Measurements from ENCODE around the gene EIF2B2.

EIF2B2 gene
- total RNA-seq = 24.6 to 37.3 (median 31.2) reads per million in 4 experiments

GRCh38 chr14:75002392-75003249 is at the start of gene EIF2B2:
Gene EIF2B2, plus strand, starts transcription at chr14:75002921. Its CDS starts 70 bp downstream, at chr14:75002991.
- DNase-seq = peak; percentile 97

DNA sequence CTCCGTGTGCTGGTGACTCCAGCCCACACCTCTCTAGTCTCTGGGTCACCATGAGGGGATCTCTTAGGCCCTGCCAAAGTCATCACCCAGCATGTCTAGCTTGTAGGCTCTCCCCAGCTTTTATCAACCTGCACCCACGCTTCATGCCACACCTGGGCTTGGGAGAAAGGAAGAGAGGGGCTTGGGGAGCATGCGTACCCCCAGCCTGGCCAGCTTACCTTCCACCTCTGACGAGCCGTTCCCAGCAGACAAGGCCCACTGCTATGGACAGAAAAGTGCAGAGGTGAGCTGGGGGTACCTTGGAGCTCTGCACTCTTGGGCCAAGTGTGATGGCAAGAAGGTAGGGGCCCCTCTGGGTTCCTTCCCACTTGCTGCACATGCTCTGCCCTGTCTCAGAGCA is 49.0 kb upstream of the EIF2B2 start:
- no peak for DNase-seq

DNA sequence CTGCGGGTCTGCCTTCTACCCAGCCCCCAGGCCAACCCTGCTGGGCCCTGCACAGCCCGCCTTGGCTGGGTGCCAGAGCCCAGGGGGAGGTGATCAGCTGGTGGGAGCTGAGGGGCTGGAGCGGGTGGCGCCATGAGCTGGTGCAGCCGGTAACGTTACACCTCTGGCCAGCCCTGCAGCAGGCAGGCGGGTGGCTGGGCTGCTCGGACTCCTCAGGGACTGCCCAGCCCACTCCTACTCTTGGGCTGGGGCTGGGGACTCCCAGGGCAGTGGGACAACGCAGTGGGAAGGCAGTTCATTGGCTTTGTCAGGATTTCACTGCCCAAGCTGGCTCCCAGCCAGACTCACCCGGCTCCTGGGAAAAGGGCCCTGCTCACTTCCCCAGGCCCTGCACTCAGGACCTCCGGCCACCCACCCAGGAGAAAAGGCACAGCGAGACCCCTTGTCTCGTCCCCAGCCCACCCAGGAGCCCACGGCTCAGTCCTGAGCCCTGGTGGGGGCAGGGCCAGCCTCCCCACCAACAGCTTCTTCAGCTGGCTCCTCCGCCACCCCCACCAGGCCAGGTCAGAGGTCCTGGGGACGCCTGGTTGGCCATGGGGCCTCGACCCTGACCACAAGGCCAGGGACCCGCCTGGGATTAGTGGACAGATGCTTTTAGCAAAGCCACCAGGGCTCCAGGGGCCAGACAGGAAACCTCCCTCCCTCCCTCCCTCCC is 48.3 kb upstream of the EIF2B2 start:
- DNase-seq = no peak

DNA sequence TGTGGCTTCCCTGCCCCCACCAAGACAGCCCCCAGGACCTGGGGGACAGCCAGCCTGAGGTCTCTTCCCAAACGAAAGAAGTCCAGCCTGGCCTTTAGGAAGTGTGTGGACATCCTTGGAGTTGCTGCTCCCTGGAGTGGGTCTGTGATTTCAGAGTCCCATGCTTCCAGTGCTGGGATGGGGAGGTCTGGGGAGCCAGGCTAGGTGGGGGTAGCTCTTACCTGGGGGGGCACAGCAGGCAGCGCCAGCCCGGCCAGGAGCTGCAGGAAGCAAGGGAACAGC is 47.8 kb upstream of the EIF2B2 start:
- no peak for DNase-seq

- DNase-seq = no peak
Measured at GRCh38 chr14:74955229-74956026, 47.3 kb upstream of the EIF2B2 start, which contains the start of gene PGF. Gene PGF, minus strand, starts transcription at chr14:74955597. Its CDS starts 355 bp downstream, at chr14:74955242.

DNA sequence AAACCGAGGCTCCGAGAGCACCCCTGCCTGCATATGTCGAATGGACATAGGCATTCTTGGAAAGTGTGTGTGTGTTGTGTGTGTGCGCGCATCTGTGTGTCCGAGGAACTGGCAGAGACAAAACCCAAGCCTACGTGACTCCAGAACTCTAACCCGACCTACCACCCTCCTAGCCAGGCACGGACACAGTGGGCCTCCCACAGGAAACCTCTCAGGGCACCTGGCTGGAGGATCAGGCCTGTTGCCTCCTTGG is 46.8 kb upstream of the EIF2B2 start:
- no peak for DNase-seq

GRCh38 chr14:74956280-74957072 is 46.2 kb upstream of the EIF2B2 start:
- DNase-seq = no peak

DNA sequence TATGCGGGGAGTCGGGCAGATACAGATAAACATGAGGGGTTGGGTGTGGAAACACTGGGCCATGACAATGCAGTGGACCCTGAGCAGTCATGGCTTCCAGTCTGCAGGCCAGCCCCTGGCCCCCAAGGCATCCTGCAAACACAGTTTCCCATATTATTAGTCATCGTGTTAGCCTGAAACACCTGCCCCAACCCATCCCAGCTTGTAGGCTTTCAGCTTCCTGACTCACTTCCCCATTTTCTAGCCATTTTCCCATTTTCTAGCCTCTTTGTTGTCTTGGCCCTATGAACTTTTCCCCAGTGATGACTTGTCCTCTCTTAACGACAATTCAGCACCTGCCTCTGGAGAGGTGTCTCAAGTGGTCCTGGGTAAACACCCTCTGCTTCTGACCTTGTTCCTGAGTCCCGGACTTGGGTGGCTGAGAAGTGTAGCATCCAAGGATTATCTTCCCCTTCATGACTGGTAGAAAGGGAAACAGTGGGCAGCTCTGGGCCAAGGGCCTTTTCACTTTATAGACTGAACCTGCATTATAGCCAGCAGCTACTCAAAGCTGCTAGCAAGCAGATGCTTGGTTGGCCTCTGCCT is 43.0 kb upstream of the EIF2B2 start:
- no peak for DNase-seq

- DNase-seq = no peak
Measured at GRCh38 chr14:74960736-74961135, 42.0 kb upstream of the EIF2B2 start.

DNA sequence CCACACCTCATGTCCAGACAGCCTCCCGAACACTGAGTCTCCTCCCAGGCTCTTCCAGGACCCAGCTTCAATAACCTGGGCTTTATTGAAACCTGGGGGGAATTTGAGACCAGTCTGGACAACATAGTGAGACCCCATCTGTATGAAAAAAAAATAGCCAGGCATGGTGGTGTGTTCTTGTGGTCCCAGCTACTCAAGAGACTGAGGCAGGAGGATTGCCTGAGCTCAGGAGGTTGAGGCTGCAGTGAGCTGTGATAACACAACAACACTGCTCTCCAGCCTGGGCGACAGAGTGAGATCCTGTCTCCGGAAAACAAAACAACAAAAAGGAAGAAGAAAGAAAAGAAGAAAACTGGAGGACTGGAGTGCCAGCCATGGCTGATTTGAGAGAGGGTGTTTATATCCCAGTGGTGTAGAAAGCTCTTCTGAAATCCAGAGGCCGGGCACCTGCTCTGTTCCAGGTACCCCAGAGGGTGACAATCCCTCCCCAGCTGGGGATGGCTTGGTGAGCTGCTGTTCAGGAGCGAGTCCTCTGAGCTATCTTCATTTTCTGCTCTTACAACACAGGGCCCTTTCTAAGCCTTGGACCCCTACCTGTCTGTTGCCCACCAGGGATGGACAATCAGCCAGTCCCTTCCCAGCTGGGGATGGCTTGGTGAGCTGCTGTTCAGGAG is 41.3 kb upstream of the EIF2B2 start:
- no peak for DNase-seq

DNA sequence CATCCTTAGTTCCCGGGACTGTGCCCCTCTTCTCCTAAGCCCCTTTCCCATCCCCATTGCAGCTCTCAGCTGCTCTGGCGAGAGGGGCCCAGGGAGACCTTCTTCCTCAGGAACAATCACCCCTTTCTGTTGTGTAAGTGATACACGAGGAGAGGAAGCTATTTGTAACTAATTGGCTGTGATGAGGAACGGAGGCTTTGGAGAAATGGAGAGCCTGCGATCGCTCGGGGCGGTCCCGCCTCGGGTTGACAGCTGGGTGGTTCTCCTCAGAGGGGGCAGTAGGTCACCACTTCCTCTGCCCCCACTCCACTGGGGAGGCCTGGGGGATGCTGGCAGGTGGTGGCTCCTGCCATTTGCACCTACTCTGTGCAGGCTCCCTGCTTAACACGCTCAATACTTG is 40.7 kb upstream of the EIF2B2 start:
- DNase-seq = no peak

- no peak for DNase-seq
Measured at GRCh38 chr14:74962493-74962892, 40.2 kb upstream of the EIF2B2 start.

GRCh38 chr14:74963178-74963704 is 39.5 kb upstream of the EIF2B2 start:
- no peak for DNase-seq

GRCh38 chr14:74963705-74964271 is 38.9 kb upstream of the EIF2B2 start:
- no peak for DNase-seq

- no peak for DNase-seq
Measured at GRCh38 chr14:74964787-74965485, 37.8 kb upstream of the EIF2B2 start.

GRCh38 chr14:74965486-74966153 is 37.1 kb upstream of the EIF2B2 start:
- no peak for DNase-seq

GRCh38 chr14:74968811-74969210 is 33.9 kb upstream of the EIF2B2 start:
- DNase-seq = no peak

- DNase-seq = no peak
Measured at GRCh38 chr14:74973003-74973653, 29.6 kb upstream of the EIF2B2 start.

DNA sequence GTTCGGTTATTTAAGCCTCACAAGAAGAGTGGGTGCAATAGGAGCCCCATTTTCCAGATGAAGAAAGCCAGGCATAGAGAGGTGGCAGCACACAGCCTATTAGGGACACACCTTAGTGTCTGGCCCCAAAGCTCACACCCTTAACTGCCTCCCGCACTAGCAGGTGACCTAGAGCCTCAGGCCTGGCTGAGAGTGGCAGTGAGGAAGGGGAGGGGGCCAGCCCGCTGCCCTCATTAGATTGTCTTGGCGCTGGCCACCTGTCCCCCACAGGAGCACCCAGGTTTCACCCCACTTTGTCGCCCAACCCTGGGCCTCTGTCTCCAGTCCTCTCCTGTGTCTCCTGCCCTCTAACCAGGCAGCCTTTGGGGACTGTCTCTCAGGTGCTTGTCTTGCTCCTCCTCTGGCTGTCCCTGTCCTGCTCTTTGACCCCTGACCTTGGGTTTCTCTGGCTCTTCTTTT is 28.8 kb upstream of the EIF2B2 start:
- no peak for DNase-seq

Measured in effector CD8-positive, alpha-beta T cell (primary cell).